ENCODE data around the gene SMOC2. TPM values are rescaled to one million over a fixed set of nuclear protein-coding genes. Genes with fewer than 3 reads are reported as not detected.

SMOC2 gene
- total RNA-seq, 1 experiment from 2014 or later = 2.1 TPM

GRCh38 chr6:168411130-168411529, 29.9 kb upstream of the SMOC2 start:
- Mint-ChIP-seq H3K4me1 (no peaks in the 10 kb centered on the region), H3K4me3 (no peak overlapping the region), H3K9me3 (no peaks in the 10 kb centered on the region), H3K36me3 (ENCODE audit: insufficient read depth in 1 of 3, low read depth in 3 of 3) (no peaks in the 10 kb centered on the region), H3K27me3 (ENCODE audit: low read depth) (no peaks in the 10 kb centered on the region), H3K27ac (no peak overlapping the region)
- H3K27ac ChIP-seq (ENCODE audit: insufficient read length, low read depth, low read length) = no peak overlapping the region
- TF ChIP-seq CTCF (conservative IDR thresholded peaks at IDR 0.05) = no peak
- H2BK15ac ChIP-seq (ENCODE audit: low read depth, low read length) = no peak overlapping the region
- no peak overlapping the region for H2BK12ac ChIP-seq (ENCODE audit: insufficient read length, low read depth, low read length)
- no peaks in the 10 kb centered on the region for H3K79me1 ChIP-seq (ENCODE audit: insufficient read depth, low read depth, low read length, poor library complexity, severe bottlenecking)
- no peaks in the 10 kb centered on the region for H3K9me3 ChIP-seq (ENCODE audit: control insufficient read depth, low read depth, low read length)
- no peaks in the 10 kb centered on the region for H4K20me1 ChIP-seq (ENCODE audit: control insufficient read depth, insufficient read depth, insufficient read length)
- no peak overlapping the region for H2BK20ac ChIP-seq (ENCODE audit: low read depth, low read length, poor library complexity, severe bottlenecking)
- H3K56ac ChIP-seq (ENCODE audit: insufficient read length, low read depth, low read length) = no peak overlapping the region
- H3K14ac ChIP-seq (ENCODE audit: insufficient read depth, low read length) = no peak overlapping the region; the same call in 1 of the 2 replicates
- H3K23me2 ChIP-seq (ENCODE audit: insufficient read length, low read depth, low read length, poor library complexity, severe bottlenecking) = no peaks in the 10 kb centered on the region
- no peak overlapping the region for H4K5ac ChIP-seq (ENCODE audit: insufficient read length, low read depth, low read length)
- no peak overlapping the region for H4K91ac ChIP-seq (ENCODE audit: insufficient read length, low read depth, low read length)
- H2BK120ac ChIP-seq (ENCODE audit: low read depth, low read length, poor library complexity, severe bottlenecking) = no peak overlapping the region
- no peak overlapping the region for H2BK5ac ChIP-seq (ENCODE audit: insufficient read length, low read length)
- H3K23ac ChIP-seq (ENCODE audit: insufficient read length, low read depth, low read length) = no peak overlapping the region
- no peak overlapping the region for H2AK5ac ChIP-seq (ENCODE audit: insufficient read length, low read length)
- H3K79me2 ChIP-seq (ENCODE audit: insufficient read depth, low read length) = no peaks in the 10 kb centered on the region
- no peak overlapping the region for H3K18ac ChIP-seq (ENCODE audit: insufficient read length, low read depth, low read length)
- no peak overlapping the region for H3K9ac ChIP-seq (ENCODE audit: extremely low read depth, insufficient read length, low read length)
- no peak overlapping the region for H3T11ph ChIP-seq (ENCODE audit: low read length)
- DNase-seq = no peak
- H4K8ac ChIP-seq (replicated peaks; ENCODE audit: insufficient read length, low read depth, low read length) = no peak overlapping the region
- no peaks in the 10 kb centered on the region for H3K27me3 ChIP-seq (ENCODE audit: insufficient read depth, low read length)
- H2AFZ ChIP-seq (ENCODE audit: low read length) = no peak overlapping the region
- no peaks in the 10 kb centered on the region for H3K4me1 ChIP-seq (ENCODE audit: insufficient read depth, low read length)
- H3K4me2 ChIP-seq (ENCODE audit: insufficient read depth, insufficient read length, low read length) = no peak overlapping the region
- H3K4ac ChIP-seq (ENCODE audit: low read depth, low read length) = no peak overlapping the region
- WGBS (ENCODE audit: extremely low coverage, insufficient read length, low lambda C conversion rate) = no CpG with 5 or more reads among the region's 21 CpGs
